ENCODE results near the gene ZNF710.

DNA sequence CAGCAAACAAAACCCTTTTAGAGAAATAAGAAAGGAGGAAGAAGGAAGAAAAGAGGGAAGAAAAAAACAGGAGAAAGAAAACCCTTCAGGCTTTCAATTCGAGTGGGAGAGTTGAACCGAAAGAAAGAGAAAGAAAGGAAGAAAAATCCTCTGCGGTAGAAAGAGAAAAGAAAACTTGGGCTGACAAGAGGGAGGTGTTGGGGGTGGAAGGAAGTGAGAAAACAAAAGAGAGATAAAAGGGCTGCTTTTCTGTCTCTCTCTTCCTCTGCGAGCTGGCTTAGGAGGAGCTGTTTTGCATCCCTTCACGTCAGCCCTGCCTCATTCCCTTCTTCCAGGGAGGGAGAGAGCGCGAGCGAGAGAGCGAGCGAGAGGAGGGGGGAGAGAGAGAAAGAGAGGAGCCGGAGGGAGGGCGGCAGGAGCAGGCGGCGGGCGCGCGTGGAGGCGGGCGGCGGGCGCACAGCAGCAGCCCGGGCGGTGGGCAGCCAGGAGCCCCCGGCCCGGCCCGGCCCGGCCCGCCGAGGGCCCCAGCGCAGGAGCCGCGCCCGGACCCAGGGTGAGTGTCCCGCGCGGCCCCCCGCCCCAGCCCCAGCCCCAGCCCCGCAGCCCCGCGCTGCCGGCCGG is at the start of gene ZNF710:
- TF ChIP-seq NFIC (IDR thresholded peaks at IDR 0.05) = no peak
- TF ChIP-seq TEAD4 (IDR thresholded peaks at IDR 0.05) = no peak
- TF ChIP-seq CEBPB (IDR thresholded peaks at IDR 0.05) = no peak
- TF ChIP-seq EP300 (IDR thresholded peaks at IDR 0.05; ENCODE audit: borderline replicate concordance) = no peak
- no peak for TF ChIP-seq RAD21 (IDR thresholded peaks at IDR 0.05; ENCODE audit: low read depth)
- no peak for TF ChIP-seq CREB1 (IDR thresholded peaks at IDR 0.05; ENCODE audit: low read depth)
- TF ChIP-seq, protein P1, sequence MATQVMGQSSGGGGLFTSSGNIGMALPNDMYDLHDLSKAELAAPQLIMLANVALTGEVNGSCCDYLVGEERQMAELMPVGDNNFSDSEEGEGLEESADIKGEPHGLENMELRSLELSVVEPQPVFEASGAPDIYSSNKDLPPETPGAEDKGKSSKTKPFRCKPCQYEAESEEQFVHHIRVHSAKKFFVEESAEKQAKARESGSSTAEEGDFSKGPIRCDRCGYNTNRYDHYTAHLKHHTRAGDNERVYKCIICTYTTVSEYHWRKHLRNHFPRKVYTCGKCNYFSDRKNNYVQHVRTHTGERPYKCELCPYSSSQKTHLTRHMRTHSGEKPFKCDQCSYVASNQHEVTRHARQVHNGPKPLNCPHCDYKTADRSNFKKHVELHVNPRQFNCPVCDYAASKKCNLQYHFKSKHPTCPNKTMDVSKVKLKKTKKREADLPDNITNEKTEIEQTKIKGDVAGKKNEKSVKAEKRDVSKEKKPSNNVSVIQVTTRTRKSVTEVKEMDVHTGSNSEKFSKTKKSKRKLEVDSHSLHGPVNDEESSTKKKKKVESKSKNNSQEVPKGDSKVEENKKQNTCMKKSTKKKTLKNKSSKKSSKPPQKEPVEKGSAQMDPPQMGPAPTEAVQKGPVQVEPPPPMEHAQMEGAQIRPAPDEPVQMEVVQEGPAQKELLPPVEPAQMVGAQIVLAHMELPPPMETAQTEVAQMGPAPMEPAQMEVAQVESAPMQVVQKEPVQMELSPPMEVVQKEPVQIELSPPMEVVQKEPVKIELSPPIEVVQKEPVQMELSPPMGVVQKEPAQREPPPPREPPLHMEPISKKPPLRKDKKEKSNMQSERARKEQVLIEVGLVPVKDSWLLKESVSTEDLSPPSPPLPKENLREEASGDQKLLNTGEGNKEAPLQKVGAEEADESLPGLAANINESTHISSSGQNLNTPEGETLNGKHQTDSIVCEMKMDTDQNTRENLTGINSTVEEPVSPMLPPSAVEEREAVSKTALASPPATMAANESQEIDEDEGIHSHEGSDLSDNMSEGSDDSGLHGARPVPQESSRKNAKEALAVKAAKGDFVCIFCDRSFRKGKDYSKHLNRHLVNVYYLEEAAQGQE (IDR thresholded peaks at IDR 0.05; ENCODE audit: low read depth) = no peak
